Heart left ventricle (tissue), 13 donors: ENCODE results near the gene EVX2.

ENCODE experiments used
- CTCF ChIP-seq, 12 donors: fragments of 200-600 bp; sonication (generic) in 4 of 12; IDR thresholded peaks; one replicate each; pipeline versions ENCODE4 v1.5.0 to v1.8.0; 2018 to 2022; ENCODE audit warnings: antibody characterized with exemption in 12 of 12, mild to moderate bottlenecking in 5 of 12
- POLR2A ChIP-seq, 2 donors: fragments of 450-650 bp; IDR thresholded peaks; one replicate each; pipeline ENCODE4 v1.6.1; 2017; ENCODE audit warnings: antibody characterized with exemption in 2 of 2, mild to moderate bottlenecking in 2 of 2, moderate library complexity in 2 of 2
- donor health status: ischemic (EF 13 %, LVEDD 7.1; RV severe dilation, severe dysfunction).
- donor health status: DM: no; HTN: yes; CAD: no.
- donor health status: DM: no; HTN: no; CAD: no.
- donor health status: ischemic (EF 25% LVEDD 6.9; RV normal size, moderate dysfunction).
- donor health status: ischemic (EF 25% LVEDD 5.7; RV mildly dilated, moderate dysfunction).
- donor health status: ischemic (EF 35%, LVEDD 5.7; RV mildly dilated, moderate dysfunction).
- donor health status: nonischemic (EF 11% LVEDD 7.7; RV severe dilation, severe dysfunction).
- donor health status: DM: yes; HTN: yes; CAD: no.
- donor health status: PGD.
- donor health status: ischemic (EF 29% LVEDD 5.4; RV normal size, mild dysfunction).
- donor health status: nonischemic (EF 23%, LVEDD 6.1; RV moderate dilation, normal function).

- no peak for TF ChIP-seq CTCF (IDR thresholded peaks at IDR 0.05)
- TF ChIP-seq POLR2A (IDR thresholded peaks at IDR 0.05): no peak
Measured at GRCh38 chr2:176071330-176072291, 12.2 kb downstream of the EVX2 start.
